H1 (cell line): ENCODE measurements around the gene TP53BP1. TPM values are rescaled to one million over a fixed set of nuclear protein-coding genes. Genes with fewer than 3 reads are reported as not detected.

Experiments used
- CBX8 ChIP-seq: fragments of 300-800, 300-1000 bp; sonication (generic); IDR thresholded peaks from 2 replicates; pipeline ENCODE4 v1.7.1; 2016; ENCODE audit warnings: low read depth, low read length, borderline replicate concordance
- EZH2 ChIP-seq: fragments of 200-600 bp; sonication (generic); IDR thresholded peaks from 2 replicates; pipeline ENCODE4 v1.7.1; 2012; ENCODE audit warnings: low read depth, mild to moderate bottlenecking, moderate library complexity, low read length, inconsistent platforms; ENCODE audit not compliant: severe bottlenecking
- RXRA ChIP-seq: IDR thresholded peaks from 2 replicates; pipeline ENCODE4 v1.6.1; 2011; ENCODE audit warnings: low read depth, mild to moderate bottlenecking, low read length, moderate library complexity; ENCODE audit not compliant: insufficient read depth
- SIRT6 ChIP-seq: IDR thresholded peaks from one replicate; pipeline ENCODE4 v1.7.1; 2012; ENCODE audit warnings: low read length, inconsistent platforms
- polyA plus RNA-seq, 7 experiments: library from polyadenylated mRNA; depleted of rRNA in 3 of 7; stranded (reverse) in 5 of 7; unstranded in 2 of 7; fragments of >200 nt in 5 of 7; fragments of 200-250 nt in 2 of 7; gene quantifications; 1 replicate in 5 of 7; 2 replicates in 1 of 7; 4 replicates in 1 of 7; pipeline versions ENCODE4 v1.2.1 to v1.2.3, GENCODE V29; 2011 to 2013; ENCODE audit warnings: missing spikeins in 2 of 7, mixed read lengths in 2 of 7
- total RNA-seq: library from RNA; stranded (reverse); fragmentation: NEBNext Ultra II Directional; extraction: Animal tissue kit (Norgen Biotek cat#: 25700); gene quantifications from 2 replicates; pipeline ENCODE4 v1.2.1, GENCODE V29; 2021
- TF ChIP-seq, protein P1 (sequence below): fragments of 300-600 bp; sonication (generic); IDR thresholded peaks from 2 replicates; pipeline ENCODE4 v1.7.1; 2012; ENCODE audit warnings: low read length, moderate library complexity, mild to moderate bottlenecking, inconsistent platforms; ENCODE audit not compliant: insufficient replicate concordance
- TF ChIP-seq, protein P2 (sequence below): IDR thresholded peaks from 2 replicates; pipeline ENCODE4 v1.6.1; 2012; ENCODE audit warnings: low read length, inconsistent platforms

TP53BP1 gene
- total and polyA plus RNA-seq, 2 of the 8 experiments (the other 6 are each of a cell fraction or from before 2014, with no cell fraction given) = 34.1 to 63.6 TPM

DNA sequence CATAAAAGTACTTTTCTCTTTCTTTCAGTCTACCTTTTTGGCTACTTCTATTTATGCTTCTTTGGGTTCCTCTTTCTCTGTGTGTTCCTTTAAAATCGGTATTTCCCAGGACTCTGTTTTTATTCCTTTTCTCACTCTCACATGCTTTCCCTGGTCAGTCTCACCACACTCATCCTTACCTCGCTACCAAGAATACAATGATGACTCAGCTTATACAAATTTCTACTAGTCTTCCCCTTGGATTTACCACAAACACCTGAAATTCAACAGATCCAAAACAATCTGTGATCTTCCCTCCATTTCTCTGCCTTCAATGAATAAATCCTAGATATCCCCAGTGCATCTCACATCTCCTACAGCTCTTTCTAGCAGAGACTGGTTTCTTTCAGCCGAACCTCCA, 69.2 kb downstream of the TP53BP1 start (continued):
- TF ChIP-seq, protein P1, sequence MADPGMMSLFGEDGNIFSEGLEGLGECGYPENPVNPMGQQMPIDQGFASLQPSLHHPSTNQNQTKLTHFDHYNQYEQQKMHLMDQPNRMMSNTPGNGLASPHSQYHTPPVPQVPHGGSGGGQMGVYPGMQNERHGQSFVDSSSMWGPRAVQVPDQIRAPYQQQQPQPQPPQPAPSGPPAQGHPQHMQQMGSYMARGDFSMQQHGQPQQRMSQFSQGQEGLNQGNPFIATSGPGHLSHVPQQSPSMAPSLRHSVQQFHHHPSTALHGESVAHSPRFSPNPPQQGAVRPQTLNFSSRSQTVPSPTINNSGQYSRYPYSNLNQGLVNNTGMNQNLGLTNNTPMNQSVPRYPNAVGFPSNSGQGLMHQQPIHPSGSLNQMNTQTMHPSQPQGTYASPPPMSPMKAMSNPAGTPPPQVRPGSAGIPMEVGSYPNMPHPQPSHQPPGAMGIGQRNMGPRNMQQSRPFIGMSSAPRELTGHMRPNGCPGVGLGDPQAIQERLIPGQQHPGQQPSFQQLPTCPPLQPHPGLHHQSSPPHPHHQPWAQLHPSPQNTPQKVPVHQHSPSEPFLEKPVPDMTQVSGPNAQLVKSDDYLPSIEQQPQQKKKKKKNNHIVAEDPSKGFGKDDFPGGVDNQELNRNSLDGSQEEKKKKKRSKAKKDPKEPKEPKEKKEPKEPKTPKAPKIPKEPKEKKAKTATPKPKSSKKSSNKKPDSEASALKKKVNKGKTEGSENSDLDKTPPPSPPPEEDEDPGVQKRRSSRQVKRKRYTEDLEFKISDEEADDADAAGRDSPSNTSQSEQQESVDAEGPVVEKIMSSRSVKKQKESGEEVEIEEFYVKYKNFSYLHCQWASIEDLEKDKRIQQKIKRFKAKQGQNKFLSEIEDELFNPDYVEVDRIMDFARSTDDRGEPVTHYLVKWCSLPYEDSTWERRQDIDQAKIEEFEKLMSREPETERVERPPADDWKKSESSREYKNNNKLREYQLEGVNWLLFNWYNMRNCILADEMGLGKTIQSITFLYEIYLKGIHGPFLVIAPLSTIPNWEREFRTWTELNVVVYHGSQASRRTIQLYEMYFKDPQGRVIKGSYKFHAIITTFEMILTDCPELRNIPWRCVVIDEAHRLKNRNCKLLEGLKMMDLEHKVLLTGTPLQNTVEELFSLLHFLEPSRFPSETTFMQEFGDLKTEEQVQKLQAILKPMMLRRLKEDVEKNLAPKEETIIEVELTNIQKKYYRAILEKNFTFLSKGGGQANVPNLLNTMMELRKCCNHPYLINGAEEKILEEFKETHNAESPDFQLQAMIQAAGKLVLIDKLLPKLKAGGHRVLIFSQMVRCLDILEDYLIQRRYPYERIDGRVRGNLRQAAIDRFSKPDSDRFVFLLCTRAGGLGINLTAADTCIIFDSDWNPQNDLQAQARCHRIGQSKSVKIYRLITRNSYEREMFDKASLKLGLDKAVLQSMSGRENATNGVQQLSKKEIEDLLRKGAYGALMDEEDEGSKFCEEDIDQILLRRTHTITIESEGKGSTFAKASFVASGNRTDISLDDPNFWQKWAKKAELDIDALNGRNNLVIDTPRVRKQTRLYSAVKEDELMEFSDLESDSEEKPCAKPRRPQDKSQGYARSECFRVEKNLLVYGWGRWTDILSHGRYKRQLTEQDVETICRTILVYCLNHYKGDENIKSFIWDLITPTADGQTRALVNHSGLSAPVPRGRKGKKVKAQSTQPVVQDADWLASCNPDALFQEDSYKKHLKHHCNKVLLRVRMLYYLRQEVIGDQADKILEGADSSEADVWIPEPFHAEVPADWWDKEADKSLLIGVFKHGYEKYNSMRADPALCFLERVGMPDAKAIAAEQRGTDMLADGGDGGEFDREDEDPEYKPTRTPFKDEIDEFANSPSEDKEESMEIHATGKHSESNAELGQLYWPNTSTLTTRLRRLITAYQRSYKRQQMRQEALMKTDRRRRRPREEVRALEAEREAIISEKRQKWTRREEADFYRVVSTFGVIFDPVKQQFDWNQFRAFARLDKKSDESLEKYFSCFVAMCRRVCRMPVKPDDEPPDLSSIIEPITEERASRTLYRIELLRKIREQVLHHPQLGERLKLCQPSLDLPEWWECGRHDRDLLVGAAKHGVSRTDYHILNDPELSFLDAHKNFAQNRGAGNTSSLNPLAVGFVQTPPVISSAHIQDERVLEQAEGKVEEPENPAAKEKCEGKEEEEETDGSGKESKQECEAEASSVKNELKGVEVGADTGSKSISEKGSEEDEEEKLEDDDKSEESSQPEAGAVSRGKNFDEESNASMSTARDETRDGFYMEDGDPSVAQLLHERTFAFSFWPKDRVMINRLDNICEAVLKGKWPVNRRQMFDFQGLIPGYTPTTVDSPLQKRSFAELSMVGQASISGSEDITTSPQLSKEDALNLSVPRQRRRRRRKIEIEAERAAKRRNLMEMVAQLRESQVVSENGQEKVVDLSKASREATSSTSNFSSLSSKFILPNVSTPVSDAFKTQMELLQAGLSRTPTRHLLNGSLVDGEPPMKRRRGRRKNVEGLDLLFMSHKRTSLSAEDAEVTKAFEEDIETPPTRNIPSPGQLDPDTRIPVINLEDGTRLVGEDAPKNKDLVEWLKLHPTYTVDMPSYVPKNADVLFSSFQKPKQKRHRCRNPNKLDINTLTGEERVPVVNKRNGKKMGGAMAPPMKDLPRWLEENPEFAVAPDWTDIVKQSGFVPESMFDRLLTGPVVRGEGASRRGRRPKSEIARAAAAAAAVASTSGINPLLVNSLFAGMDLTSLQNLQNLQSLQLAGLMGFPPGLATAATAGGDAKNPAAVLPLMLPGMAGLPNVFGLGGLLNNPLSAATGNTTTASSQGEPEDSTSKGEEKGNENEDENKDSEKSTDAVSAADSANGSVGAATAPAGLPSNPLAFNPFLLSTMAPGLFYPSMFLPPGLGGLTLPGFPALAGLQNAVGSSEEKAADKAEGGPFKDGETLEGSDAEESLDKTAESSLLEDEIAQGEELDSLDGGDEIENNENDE = no peak
- no peak for TF ChIP-seq SIRT6
- TF ChIP-seq CBX8 = no peak
- TF ChIP-seq RXRA = no peak
- no peak for TF ChIP-seq EZH2
- TF ChIP-seq, protein P2, sequence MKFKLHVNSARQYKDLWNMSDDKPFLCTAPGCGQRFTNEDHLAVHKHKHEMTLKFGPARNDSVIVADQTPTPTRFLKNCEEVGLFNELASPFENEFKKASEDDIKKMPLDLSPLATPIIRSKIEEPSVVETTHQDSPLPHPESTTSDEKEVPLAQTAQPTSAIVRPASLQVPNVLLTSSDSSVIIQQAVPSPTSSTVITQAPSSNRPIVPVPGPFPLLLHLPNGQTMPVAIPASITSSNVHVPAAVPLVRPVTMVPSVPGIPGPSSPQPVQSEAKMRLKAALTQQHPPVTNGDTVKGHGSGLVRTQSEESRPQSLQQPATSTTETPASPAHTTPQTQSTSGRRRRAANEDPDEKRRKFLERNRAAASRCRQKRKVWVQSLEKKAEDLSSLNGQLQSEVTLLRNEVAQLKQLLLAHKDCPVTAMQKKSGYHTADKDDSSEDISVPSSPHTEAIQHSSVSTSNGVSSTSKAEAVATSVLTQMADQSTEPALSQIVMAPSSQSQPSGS = no peak
